H1 (cell line): ENCODE data around the gene RSPO3. TPM values are rescaled to one million over a fixed set of nuclear protein-coding genes. Genes with fewer than 3 reads are reported as not detected.

Experiments used
- CTCF ChIA-PET: fragments of 300-600 bp; sonication (Branson Sonifier 250); formaldehyde crosslinking; loops from one replicate; lab custom pipeline; 2021; ENCODE audit not compliant: partially characterized antibody; lab: Charles Lee
- POLR2A ChIA-PET: fragments of 300-600 bp; sonication (Branson Sonifier 250); formaldehyde crosslinking; loops from one replicate; lab custom pipeline; 2021; ENCODE audit warnings: inconsistent platforms; ENCODE audit not compliant: partially characterized antibody; lab: Charles Lee
- DNase-seq, 2 experiments: peaks; one replicate each; pipeline versions ENCODE4 v3.0.0 to v3.0.0-alpha.2; 2010 to 2022; ENCODE audit warnings: low spot score in 2 of 2, low read depth in 1 of 2, mixed read lengths in 1 of 2
- FAIRE-seq: peaks from 2 replicates; lab custom pipeline; 2011; peaks lifted over from hg19 to GRCh38; lab: Jason Lieb, UNC
- H2AFZ ChIP-seq: 2 replicates; pipeline ENCODE4 v1.8.1; 2012; ENCODE audit warnings: low read length, inconsistent platforms
- H2AK5ac ChIP-seq: 2 replicates; pipeline ENCODE4 v1.6.1; 2013; ENCODE audit warnings: low read depth, low read length
- H2BK120ac ChIP-seq: replicated peaks from 2 replicates; pipeline ENCODE3; 2013; ENCODE audit warnings: low read depth, low read length, inconsistent platforms
- H2BK12ac ChIP-seq: 2 replicates; pipeline ENCODE4 v1.6.1; 2013; ENCODE audit warnings: low read depth, low read length
- H2BK15ac ChIP-seq: 2 replicates; pipeline ENCODE4 v1.6.1; 2013; ENCODE audit warnings: low read length
- H2BK20ac ChIP-seq: 2 replicates; pipeline ENCODE4 v1.6.1; 2013; ENCODE audit warnings: low read length
- H2BK5ac ChIP-seq: 2 replicates; pipeline ENCODE4 v1.6.1; 2013; ENCODE audit warnings: low read depth, low read length
- H3K14ac ChIP-seq: 2 replicates; pipeline ENCODE4 v1.6.1; 2013; ENCODE audit warnings: inconsistent platforms; ENCODE audit not compliant: insufficient read length
- H3K18ac ChIP-seq: 2 replicates; pipeline ENCODE4 v1.6.1; 2013; ENCODE audit warnings: low read length; ENCODE audit errors: extremely low read depth
- H3K23ac ChIP-seq: 2 replicates; pipeline ENCODE4 v1.6.1; 2013; ENCODE audit warnings: inconsistent platforms; ENCODE audit not compliant: insufficient read length
- H3K23me2 ChIP-seq: 2 replicates; pipeline ENCODE4 v1.6.1; 2013; ENCODE audit warnings: low read depth, low read length
- H3K27ac ChIP-seq: 2 replicates; pipeline ENCODE4 v1.6.1; 2011; ENCODE audit warnings: low read depth, low read length, inconsistent platforms
- H3K27me3 ChIP-seq, 4 experiments: replicated peaks in 1 of 4; 1 replicate in 1 of 4; 2 replicates in 3 of 4; pipeline versions ENCODE4 v1.6.1 to v1.8.1; 2011 to 2013; ENCODE audit warnings: low read length in 3 of 4, mild to moderate bottlenecking in 3 of 4, inconsistent platforms in 2 of 4, mixed read lengths in 2 of 4, moderate library complexity in 1 of 4; ENCODE audit not compliant: control insufficient read depth in 3 of 4, insufficient read depth in 3 of 4; ENCODE audit errors: extremely low read depth in 1 of 4
- H3K36me3 ChIP-seq, 4 experiments: 2 replicates each; pipeline versions ENCODE4 v1.6.1 to v1.8.1; 2011 to 2013; ENCODE audit warnings: mild to moderate bottlenecking in 4 of 4, low read length in 3 of 4, moderate library complexity in 2 of 4, control low read depth in 1 of 4, inconsistent platforms in 1 of 4; ENCODE audit not compliant: insufficient read depth in 4 of 4, control insufficient read depth in 2 of 4
- H3K4ac ChIP-seq: replicated peaks from 2 replicates; pipeline ENCODE3; 2013; ENCODE audit warnings: low read length, low read depth, mixed read lengths, inconsistent platforms; ENCODE audit not compliant: insufficient read length
- H3K4me1 ChIP-seq, 4 experiments: replicated peaks in 1 of 4; 1 replicate in 1 of 4; 2 replicates in 3 of 4; pipeline versions ENCODE4 v1.6.1 to v1.8.1; 2011 to 2013; ENCODE audit warnings: low read length in 3 of 4, inconsistent platforms in 2 of 4, mixed read lengths in 1 of 4; ENCODE audit not compliant: insufficient read depth in 4 of 4, control insufficient read depth in 3 of 4
- H3K4me2 ChIP-seq, 2 experiments: 2 replicates each; pipeline versions ENCODE4 v1.6.1 to v1.8.1; 2011 to 2013; ENCODE audit warnings: low read depth in 2 of 2, low read length in 2 of 2, control low read depth in 1 of 2, inconsistent platforms in 1 of 2, mild to moderate bottlenecking in 1 of 2; ENCODE audit not compliant: insufficient read depth in 1 of 2
- H3K4me3 ChIP-seq, 4 experiments: fragments of 200-600, 300-600 bp in 1 of 4; sonication (generic), shearing (Covaris generic), sonication (Bioruptor Twin) in 1 of 4; 2 replicates each; pipeline versions ENCODE4 v1.5.1 to v1.8.1; 2011 to 2016; ENCODE audit warnings: low read length in 4 of 4, low read depth in 3 of 4, control low read depth in 2 of 4, inconsistent platforms in 2 of 4, mild to moderate bottlenecking in 2 of 4, mixed read lengths in 1 of 4, moderate library complexity in 1 of 4; ENCODE audit not compliant: insufficient read depth in 2 of 4; ENCODE audit errors: extremely low read depth in 1 of 4
- H3K56ac ChIP-seq: replicated peaks from 2 replicates; pipeline ENCODE3; 2013; ENCODE audit warnings: low read depth, mild to moderate bottlenecking, mixed read lengths, low read length, inconsistent platforms; ENCODE audit not compliant: insufficient read length
- H3K79me1 ChIP-seq: 2 replicates; pipeline ENCODE4 v1.6.1; 2013; ENCODE audit warnings: low read depth, low read length, control low read depth
- H3K79me2 ChIP-seq, 2 experiments: 2 replicates each; pipeline versions ENCODE4 v1.6.1 to v1.8.1; 2012 to 2013; ENCODE audit warnings: low read length in 2 of 2, mild to moderate bottlenecking in 2 of 2, inconsistent platforms in 1 of 2; ENCODE audit not compliant: insufficient read depth in 2 of 2, control insufficient read depth in 1 of 2
- H3K9ac ChIP-seq, 4 experiments: replicated peaks in 1 of 4; 1 replicate in 1 of 4; 2 replicates in 3 of 4; pipeline versions ENCODE4 v1.6.1 to v1.8.1; 2011 to 2013; ENCODE audit warnings: low read depth in 3 of 4, low read length in 3 of 4, control low read depth in 2 of 4, mild to moderate bottlenecking in 2 of 4, moderate library complexity in 2 of 4, inconsistent platforms in 1 of 4; ENCODE audit errors: extremely low read depth in 1 of 4
- H3K9me3 ChIP-seq, 2 experiments: 2 replicates each; pipeline versions ENCODE4 v1.6.1 to v1.8.1; 2012 to 2013; ENCODE audit warnings: mild to moderate bottlenecking in 2 of 2, moderate library complexity in 2 of 2, control low read depth in 1 of 2, inconsistent platforms in 1 of 2, low read depth in 1 of 2, low read length in 1 of 2, mixed read lengths in 1 of 2; ENCODE audit not compliant: insufficient read depth in 2 of 2
- H4K20me1 ChIP-seq, 2 experiments: replicated peaks in 1 of 2; 2 replicates each; pipeline versions ENCODE3 to v1.8.1; 2011 to 2013; ENCODE audit warnings: inconsistent platforms in 2 of 2, low read length in 2 of 2, mild to moderate bottlenecking in 1 of 2; ENCODE audit not compliant: insufficient read depth in 2 of 2, control insufficient read depth in 1 of 2
- H4K5ac ChIP-seq: 2 replicates; pipeline ENCODE4 v1.6.1; 2013; ENCODE audit warnings: low read length, low read depth, mixed read lengths, inconsistent platforms; ENCODE audit not compliant: insufficient read length
- H4K8ac ChIP-seq: 2 replicates; pipeline ENCODE4 v1.8.0; 2013; ENCODE audit warnings: mild to moderate bottlenecking, moderate library complexity, low read length, inconsistent platforms; ENCODE audit not compliant: insufficient read depth; ENCODE audit errors: extremely low read depth
- H4K91ac ChIP-seq: replicated peaks from 2 replicates; pipeline ENCODE3; 2013; ENCODE audit warnings: low read length, mixed read lengths, inconsistent platforms; ENCODE audit not compliant: insufficient read length
- CBX8 ChIP-seq: fragments of 300-800, 300-1000 bp; sonication (generic); IDR thresholded peaks from 2 replicates; pipeline ENCODE4 v1.7.1; 2016; ENCODE audit warnings: low read depth, low read length, borderline replicate concordance
- EZH2 ChIP-seq: fragments of 200-600 bp; sonication (generic); IDR thresholded peaks from 2 replicates; pipeline ENCODE4 v1.7.1; 2012; ENCODE audit warnings: low read depth, mild to moderate bottlenecking, moderate library complexity, low read length, inconsistent platforms; ENCODE audit not compliant: severe bottlenecking
- SUZ12 ChIP-seq: fragments of 200-600 bp; sonication (generic); IDR thresholded peaks from 2 replicates; pipeline ENCODE4 v1.6.1; 2012; ENCODE audit warnings: mild to moderate bottlenecking, inconsistent platforms, low read length, moderate library complexity, mixed read lengths
- ZNF274 ChIP-seq: IDR thresholded peaks from 2 replicates; pipeline ENCODE4 v1.7.0; 2012; ENCODE audit warnings: low read length, borderline replicate concordance; ENCODE audit errors: extremely low read depth
- WGBS, 2 experiments: shearing (Covaris generic) in 1 of 2; methylation state at CpG; one replicate each; pipeline versions ENCODE4 v1.1.6 to v1.1.7; 2013 to 2015; ENCODE audit warnings: low lambda C conversion rate in 2 of 2, mixed read lengths in 2 of 2, inconsistent platforms in 1 of 2, low coverage in 1 of 2, missing lambda C conversion rate in 1 of 2; ENCODE audit not compliant: insufficient replicate concordance in 2 of 2, insufficient coverage in 1 of 2, insufficient read length in 1 of 2; ENCODE audit errors: extremely low coverage in 1 of 2, missing lambda C conversion rate in 1 of 2; 5-methylcytosine and 5-hydroxymethylcytosine counted together
- polyA plus RNA-seq, 7 experiments: library from polyadenylated mRNA; depleted of rRNA in 3 of 7; stranded (reverse) in 5 of 7; unstranded in 2 of 7; fragments of >200 nt in 5 of 7; fragments of 200-250 nt in 2 of 7; gene quantifications; 1 replicate in 5 of 7; 2 replicates in 1 of 7; 4 replicates in 1 of 7; pipeline versions ENCODE4 v1.2.1 to v1.2.3, GENCODE V29; 2011 to 2013; ENCODE audit warnings: missing spikeins in 2 of 7, mixed read lengths in 2 of 7
- total RNA-seq: library from RNA; stranded (reverse); fragmentation: NEBNext Ultra II Directional; extraction: Animal tissue kit (Norgen Biotek cat#: 25700); gene quantifications from 2 replicates; pipeline ENCODE4 v1.2.1, GENCODE V29; 2021

RSPO3 gene
- total and polyA plus RNA-seq, 2 of the 8 experiments (the other 6 are each of a cell fraction or from before 2014, with no cell fraction given) = not detected

GRCh38 chr6:127117979-127118297 is 533 bp upstream of the RSPO3 start:
- Histone ChIP-seq H3K4me2 (peak overlapping the region; percentile 81 to 98), H3K27me3 (peaks cover 29 to 49% (median 42%) of the 10 kb centered on the region in 4 experiments), H4K8ac (no peak overlapping the region), H4K5ac (no peak overlapping the region), H2AFZ (no peak overlapping the region), H3K27ac (no peak overlapping the region), H3K23ac (no peak overlapping the region), H2AK5ac (no peak overlapping the region), H3K9me3 (no peaks in the 10 kb centered on the region), H3K23me2 (peaks cover 14% of the 10 kb centered on the region; the same call in 1 of the 2 replicates), H3K56ac (no peak overlapping the region), H3K79me1 (no peaks in the 10 kb centered on the region), H2BK20ac (no peak overlapping the region), H3K18ac (no peak overlapping the region), H3K79me2 (no peaks in the 10 kb centered on the region), H3K4ac (no peak overlapping the region), H3K14ac (no peak overlapping the region), H3K4me1 (peaks cover 0 to 16% (median 12%) of the 10 kb centered on the region in 4 experiments; a peak in 6 of 7 replicates), H4K20me1 (peaks cover 6 to 12% of the 10 kb centered on the region in 2 experiments), H3K36me3 (no peaks in the 10 kb centered on the region), H2BK12ac (no peak overlapping the region), H2BK5ac (no peak overlapping the region), H2BK15ac (no peak overlapping the region), H3K4me3 (peak overlapping the region; percentile 52 to 77 (median 64)), H4K91ac (no peak overlapping the region), H3K9ac (no peak overlapping the region; a peak in 1 of 7 replicates), H2BK120ac (no peak overlapping the region)
- 3% methylated on average over 15 of the region's 19 CpGs; no CpG with 5 or more reads in 1 of the 2 experiments for WGBS, 2 experiments
- peak; percentile 59; the same call in 1 of the 2 replicates for TF ChIP-seq SUZ12
- TF ChIP-seq ZNF274 = no peak
- TF ChIP-seq EZH2 = no peak
- no peak for TF ChIP-seq CBX8
- ChIA-PET POLR2A (interaction anchor here (1.1 kb wide), 1 partner anchor 149 kb away, joined by 3 read pairs; no protein-coding TSS in a partner anchor), CTCF (interaction anchor here (0.7 to 1.6 kb wide), 3 partner anchors 18 to 315 kb away, joined by 3 to 4 read pairs (median 4); no protein-coding TSS in a partner anchor)
- FAIRE-seq = no peak
- no peak for DNase-seq
